ENCODE measurements around the gene NUP98.

DNA sequence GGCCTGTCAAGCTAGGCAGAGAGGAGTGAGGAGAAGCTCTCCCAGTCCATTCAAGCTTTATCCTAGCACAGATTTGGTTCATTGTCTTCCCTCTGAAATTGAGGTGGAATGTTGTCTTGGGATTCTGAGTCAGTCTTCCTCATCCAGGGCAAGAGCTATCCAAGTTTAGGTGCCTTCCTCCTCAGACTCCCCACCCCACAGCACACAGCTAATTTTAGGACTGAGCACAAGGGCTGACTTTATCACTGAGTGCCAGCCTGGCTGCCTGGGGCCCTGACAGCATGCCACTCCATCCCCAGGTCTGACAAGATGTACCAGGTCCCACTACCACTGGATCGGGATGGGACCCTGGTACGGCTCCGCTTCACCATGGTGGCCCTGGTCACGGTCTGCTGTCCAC lies 13.6 kb upstream of the NUP98 start:
- no peak for TF ChIP-seq ZNF274 (IDR thresholded peaks at IDR 0.05; ENCODE audit: low read depth, low read length)
- TF ChIP-seq YY1 (IDR thresholded peaks at IDR 0.05; ENCODE audit: insufficient read depth, insufficient read length), result no peak
